Hematopoietic multipotent progenitor cell treated with erythropoietin and hydrocortisone succinate and interleukin-3 and kit ligand, for 6 days (in vitro differentiated cells): ENCODE data around the gene HK1.
"Not testable (repeated sequence)": the region's sequence is repeated elsewhere in the genome, so short reads cannot be mapped to it uniquely, and the experiment has no call there.

Experiments used
- DNase-seq: peaks from one replicate; pipeline ENCODE4 v3.0.0-alpha.2; 2015

Gene HK1

DNA sequence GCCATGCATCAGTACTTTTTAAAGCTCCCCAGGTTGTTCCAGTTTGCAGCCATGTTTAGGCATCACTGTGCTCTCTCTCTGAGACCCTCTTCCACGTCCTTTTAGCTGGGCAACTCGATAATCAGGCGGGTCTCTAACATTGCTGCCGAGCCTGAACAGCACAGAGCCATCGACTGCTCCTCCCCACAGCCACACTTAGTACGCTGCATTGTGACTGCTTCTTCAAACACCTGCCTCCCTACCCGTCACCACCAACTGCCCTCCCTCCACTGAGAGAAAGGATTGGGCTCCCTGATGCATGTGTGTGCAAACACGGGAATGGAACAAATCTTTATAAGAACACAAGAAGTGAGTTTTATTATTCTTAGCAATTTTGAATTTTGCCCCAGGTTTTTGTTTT is 149.9 kb downstream of the HK1 start:
- DNase-seq = no peak

DNA sequence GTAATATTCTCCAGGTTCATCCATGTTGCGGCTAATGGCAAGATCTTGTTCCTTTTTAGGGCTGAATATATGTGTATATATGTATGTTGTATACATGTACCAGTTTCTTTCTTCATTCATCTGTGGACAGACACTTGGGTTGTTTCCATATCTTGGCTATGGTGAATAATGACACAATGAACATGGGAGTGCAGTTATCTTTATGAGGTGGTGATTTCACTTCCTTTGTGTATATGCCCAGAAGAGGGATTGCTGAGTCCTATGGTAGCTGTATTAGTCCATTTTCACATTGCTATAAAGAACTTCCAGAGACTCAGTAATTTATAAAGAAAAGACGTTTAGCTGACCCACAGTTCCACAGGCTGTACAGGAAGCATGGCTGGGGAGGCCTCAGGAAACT is 155.9 kb downstream of the HK1 start:
- DNase-seq = no peak

DNA sequence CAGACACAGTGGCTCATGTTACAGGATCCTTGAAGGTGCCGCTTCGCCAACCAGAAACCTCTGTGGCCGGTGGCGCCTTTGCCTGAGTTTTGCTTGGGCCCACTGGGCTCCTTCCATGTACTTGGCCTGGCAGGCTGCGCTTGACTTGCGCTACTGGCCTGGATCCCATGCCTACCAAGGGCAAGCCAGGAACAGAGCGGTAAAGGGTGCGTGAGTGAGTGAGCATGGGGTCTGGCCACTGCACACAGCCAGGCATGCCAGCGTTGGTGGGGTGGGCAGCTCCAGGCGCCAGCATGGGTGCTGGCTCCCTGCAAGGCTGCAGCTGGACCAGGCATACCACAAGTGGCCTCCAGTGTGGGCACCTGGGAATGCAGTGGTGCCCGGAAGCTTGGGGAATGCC is 156.6 kb downstream of the HK1 start:
- no peak for DNase-seq

DNA sequence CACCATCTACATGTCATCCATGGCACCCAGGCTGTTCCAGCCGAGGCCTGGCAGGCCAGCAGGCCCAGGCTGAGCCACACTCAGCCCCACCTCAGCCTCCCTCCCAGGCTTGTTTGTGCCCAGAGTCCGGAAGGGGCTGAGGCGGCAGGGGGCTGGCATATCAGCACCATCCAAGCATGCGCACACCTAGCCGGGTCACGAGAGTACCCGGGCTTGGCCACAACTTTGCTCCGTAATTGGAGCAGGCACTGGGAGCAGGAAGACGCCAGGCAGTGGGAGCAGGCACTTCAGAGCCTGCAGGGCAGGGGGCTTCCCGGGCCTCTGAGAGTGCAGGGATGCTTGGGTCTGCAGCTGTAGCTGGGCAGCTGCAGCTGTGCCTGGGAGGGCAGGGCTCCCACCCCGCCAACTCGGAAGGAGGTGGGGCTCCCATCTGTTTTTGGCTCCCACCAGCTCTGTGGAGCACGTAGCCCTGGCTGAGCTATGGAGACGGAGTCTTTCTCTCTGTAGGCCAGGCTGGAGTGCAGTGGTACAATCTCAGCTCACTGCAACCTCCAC is 157.7 kb downstream of the HK1 start:
- no peak for DNase-seq

DNA sequence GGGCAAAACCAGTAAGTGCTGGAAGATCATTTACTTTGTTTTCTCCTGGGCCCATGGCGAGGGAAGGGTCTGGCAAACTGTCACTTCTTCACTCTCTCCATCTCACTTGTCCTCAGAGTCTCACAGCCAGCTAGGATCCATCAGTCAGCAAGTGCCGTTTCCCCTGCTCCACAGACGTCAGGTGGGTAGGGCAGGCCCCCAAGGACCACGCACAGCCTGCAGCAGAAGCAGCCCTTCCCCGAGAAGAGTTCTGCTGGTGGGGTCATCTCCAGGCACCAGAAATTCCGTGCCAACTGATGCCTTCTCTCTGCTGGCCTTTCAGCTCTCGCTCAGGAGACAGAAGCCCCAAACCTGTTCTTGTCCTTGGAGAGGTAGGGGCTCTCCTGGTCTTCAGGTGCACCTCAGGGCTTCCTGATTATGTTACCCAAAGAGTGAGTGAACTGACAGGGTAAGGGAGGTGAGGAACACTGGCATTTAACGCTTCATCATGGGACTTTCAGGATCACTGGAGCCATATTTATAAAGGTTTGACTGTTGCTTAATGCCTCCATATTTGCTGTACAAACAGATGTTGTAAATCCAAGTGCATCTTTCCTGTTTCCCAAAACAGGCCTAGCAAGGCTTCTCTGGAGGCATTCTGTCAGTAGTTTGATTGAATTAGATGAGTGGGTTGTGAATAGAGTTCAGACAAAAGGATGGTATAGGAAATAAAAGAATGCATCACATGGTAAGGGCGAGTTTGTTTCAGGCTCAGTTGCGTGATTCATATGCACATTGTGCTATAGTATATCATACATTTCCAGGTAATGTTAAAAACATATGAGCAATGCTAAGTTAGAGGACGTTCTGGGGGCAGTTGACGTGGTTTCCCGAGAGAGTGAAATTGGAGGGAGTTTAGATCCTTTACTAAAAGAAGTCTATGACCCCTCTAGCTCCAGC is 159.3 kb downstream of the HK1 start:
- DNase-seq = no peak

DNA sequence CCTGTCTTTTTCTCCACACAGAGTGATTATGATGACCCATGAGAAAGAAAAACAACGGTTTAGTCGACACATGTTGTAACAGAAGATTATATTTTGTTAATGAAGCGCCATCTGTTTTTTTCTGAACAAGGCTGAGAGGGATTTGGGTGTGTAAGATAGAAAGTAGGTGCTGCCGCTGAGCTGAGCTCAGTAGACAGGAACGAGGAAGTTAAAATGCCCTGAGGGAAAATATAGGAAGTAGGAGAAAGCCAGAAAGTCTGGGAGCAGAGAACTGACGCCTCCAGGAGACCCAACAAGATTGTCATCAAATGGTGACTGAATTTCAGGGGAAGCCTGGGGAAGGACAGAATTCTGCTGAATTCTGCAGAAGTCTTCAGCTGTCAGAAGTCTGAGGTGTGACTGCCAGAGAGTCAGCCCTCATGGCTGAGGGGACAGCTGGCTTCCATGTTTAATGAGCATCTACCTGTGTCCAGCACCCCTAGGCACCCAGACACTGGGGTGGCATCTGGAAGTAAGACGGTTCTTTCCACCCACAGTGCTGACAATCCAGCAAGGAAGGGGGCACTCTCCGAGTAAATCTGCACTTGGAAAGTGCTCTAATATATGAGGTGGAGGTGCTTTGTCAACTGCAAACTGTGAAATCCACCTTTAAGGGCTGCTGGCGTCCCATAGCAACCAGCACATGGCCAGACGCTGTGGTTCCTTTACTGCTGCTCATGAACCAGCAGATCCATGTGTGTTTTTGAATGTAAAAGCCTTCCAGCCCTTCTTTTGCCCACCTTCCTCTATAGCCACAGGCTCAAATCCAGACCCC is 160.4 kb downstream of the HK1 start:
- no peak for DNase-seq

DNA sequence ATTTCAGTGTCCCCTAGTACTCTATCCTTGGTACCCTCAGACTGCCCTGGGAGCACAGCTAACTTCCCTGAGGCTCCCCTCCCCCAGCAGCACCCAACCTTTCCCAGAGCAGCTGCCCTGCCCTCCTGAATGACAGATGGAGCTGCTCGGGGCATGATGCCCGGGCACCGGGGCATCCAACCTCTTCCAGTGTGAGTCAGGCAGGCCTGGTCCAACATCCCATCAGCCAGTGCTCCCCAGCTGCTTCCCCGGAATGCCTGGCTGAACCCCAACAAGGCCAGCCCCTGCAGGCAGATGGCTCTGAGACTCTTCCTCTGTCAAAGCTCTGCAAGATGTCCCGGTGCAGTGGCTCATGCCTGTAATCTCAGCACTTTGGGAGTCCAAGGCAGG is 161.0 kb downstream of the HK1 start:
- no peak for DNase-seq

DNA sequence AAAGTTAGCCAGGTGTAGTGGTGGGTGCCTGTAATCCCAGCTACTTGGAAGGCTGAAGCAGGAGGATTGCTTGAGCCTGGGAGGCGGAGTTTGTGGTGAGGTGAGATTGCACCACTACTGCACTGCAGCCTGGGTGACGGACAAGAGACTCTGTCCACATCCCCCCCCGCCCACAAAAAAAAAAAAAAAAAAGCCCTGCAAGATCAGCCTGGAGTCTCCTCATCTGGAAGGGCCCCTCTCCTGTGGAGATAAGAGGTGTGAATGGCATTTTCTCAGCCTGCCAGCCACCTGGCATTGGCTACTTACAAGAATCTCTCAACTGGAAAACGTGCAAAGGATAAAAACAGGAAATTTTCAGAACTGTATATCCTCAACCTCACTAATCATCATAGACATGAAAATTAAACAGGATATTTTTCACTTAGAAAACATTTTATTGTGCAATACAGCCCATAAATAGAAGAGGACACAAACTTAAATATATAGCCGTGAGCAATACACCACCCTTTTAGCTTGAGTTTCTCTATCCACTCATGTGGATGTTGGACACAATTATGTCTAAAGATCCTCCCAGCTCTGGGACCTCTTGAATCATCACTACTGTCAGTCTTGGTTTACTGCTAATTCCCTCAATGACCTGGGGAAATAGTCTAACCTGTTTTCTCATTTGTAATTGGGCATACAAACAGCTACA is 161.7 kb downstream of the HK1 start:
- DNase-seq = peak; percentile 47

DNA sequence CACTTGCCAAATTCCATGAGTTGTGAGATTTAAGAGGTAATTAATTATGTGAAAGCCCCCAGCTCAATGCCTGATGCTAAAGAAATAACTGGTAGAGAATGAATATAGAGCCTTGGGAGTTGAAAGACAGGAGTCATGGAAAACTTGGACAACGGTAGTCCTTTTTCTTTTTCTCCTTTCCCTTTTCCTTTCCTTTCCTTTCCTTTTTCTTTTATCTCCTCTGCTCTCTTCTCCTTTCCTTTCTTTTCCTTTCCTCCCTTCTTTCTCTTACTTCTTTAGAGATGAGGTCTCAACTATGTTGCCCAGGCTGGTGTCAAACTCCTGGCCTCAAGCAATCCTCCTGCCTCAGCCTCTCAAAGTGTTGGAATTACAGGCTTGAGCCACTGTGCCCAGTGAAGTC is 165.1 kb downstream of the HK1 start:
- no peak for DNase-seq

DNA sequence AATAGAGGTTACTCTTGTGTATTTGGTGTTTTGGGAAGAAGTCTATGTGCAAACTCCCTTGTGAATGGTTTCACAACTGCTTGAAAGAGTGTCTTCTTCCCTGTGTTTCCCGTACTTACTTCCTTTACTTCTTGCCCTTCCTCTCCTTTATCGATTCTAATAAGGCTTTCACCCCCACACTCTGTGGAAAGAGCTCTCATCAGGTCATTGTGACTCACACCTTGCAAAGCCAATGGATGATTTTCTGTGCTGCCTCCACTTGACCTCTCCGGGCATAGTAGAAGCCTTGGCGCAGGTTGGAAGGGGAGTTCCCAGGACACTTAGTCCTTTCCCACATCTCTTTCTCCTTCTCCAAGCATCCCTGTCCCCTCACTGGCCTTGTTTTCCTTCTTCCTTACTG is 166.7 kb downstream of the HK1 start:
- DNase-seq = no peak

DNA sequence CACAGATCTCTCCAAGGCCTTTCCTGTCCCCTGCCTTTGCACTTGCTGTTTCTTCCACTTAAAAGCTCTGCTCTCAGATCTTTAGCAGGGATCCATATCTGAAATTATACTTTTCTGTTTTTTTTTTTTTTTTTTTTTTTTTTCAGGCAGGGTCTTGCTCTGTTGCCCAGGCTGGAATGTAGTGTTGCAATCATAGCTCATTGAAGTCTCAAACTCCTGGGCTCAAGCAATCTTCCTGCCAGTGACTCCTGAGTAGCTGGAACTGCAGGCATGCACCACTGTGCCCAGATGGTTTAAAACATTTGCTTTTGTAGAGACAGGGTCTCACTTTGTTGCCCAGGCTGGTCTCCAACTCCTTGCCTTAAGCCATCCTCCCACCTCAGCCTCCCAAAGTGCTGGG is 167.9 kb downstream of the HK1 start:
- no peak for DNase-seq

DNA sequence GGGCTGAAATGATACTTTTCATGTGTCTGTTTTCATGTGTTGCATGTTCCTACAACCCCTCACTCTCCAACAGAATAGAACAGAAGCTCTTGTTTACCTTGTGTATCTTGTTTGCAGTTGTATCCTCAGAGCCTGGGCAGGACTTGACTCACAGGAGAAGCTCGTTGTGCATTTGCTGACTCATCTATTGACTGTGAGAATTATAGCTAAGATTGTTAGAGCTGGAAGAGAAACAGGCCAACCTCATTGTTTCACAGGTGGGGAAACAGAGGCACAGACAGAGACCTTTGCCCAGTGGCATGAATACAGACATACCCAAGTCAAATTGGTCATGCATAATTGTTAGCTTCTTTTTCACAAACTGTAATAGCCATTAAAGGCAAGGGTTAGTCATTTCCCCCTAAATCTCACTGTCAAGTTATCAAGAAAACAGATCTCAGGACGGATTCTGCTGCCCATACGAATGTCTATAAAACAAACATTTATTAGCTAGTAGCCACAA is 168.4 kb downstream of the HK1 start:
- no peak for DNase-seq

DNA sequence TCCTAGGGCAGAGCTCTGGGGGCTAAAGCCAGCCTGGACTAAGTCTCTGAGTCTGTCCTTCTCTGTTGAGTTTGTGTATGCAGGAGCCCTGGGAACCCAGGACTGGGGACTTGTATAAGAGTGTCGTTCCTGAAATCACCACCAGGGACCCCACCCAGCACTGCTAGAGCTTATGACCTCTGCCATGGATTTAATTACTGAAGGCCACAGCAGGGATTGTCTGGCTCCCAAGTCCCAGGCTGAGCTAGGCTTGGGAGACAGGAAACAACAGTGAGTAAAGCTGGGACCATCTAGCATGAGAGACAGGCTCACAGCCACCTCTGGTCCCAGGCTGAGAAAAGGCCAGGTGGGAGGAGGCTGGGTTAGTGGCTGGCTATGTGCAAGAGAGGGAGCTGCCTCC is 171.5 kb downstream of the HK1 start:
- DNase-seq = peak; percentile 80

DNA sequence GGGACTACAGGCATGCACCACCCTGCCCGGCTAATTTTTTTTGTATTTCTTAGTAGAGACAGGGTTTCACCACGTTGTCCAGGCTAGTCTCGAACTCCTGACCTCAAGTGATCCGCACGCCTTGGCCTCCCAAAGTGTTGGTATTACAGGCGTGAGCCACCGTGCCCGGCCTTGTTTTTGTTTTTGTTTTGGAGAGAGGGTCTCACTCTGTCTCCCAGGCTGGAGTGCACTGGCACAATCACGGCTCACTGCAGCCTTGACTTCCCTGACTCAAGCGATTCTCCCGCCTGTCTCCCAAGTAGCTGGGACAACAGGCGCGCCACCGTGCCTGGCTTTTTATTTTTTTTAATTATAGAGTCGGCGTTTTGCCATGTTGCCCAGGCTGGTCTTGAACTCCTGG is 172.1 kb downstream of the HK1 start:
- not testable (repeated sequence) for DNase-seq

DNA sequence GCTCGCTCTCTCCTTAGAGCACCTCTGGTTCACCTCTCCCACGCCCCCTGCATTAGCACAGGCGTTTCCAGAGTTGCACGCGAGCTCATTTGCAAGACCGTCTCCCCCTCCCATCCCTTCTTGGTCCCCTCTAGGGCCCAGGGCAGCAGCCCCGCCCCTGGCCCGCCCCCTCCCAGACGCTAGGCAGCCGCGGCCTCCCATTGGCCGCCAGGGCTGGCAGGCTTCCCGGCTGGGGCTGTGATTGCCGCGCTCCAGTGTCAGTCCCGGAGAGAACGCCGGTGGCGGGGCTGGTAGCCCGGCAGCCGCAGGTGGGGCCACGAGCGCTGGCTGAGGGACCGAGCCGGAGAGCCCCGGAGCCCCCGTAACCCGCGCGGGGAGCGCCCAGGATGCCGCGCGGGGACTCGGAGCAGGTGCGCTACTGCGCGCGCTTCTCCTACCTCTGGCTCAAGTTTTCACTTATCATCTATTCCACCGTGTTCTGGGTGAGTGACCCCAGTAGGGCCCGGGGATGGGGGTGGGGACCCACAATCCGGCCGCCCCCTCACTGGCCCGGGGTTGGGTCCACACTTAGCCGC is 173.0 kb downstream of the HK1 start, which contains the start of gene TSPAN15:
Gene TSPAN15 (plus strand): TSS at position 257 of the 575 bp plus-strand sequence. CDS start 130 bp downstream, at position 387.
- peak; percentile 79 for DNase-seq
